ENCODE data around the gene SPPL2B.

DNA sequence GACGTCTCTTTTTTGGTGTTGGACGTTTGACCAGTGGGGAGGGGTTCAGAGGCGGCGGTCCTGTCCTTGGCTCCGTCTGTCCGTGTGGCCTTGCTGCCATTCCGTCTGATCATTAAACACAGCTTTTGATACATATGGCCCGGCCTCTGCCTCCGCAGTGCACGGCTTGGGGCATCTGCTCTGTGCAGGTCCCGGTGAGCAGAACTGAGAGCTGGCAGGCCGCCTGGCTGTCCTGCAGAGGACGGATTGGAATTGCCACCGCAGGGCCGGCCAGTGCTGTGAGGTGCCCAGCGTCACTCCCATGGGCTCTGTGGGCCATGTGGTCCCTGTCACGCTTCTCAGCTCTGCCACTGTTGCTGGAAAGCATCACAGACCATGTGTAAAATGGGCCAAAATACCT, 26.2 kb downstream of the SPPL2B start:
- TF ChIP-seq, protein P1, sequence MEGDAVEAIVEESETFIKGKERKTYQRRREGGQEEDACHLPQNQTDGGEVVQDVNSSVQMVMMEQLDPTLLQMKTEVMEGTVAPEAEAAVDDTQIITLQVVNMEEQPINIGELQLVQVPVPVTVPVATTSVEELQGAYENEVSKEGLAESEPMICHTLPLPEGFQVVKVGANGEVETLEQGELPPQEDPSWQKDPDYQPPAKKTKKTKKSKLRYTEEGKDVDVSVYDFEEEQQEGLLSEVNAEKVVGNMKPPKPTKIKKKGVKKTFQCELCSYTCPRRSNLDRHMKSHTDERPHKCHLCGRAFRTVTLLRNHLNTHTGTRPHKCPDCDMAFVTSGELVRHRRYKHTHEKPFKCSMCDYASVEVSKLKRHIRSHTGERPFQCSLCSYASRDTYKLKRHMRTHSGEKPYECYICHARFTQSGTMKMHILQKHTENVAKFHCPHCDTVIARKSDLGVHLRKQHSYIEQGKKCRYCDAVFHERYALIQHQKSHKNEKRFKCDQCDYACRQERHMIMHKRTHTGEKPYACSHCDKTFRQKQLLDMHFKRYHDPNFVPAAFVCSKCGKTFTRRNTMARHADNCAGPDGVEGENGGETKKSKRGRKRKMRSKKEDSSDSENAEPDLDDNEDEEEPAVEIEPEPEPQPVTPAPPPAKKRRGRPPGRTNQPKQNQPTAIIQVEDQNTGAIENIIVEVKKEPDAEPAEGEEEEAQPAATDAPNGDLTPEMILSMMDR (IDR thresholded peaks at IDR 0.05), result no peak
- TF ChIP-seq POLR2A (IDR thresholded peaks at IDR 0.05), result no peak

All from Peyer's patch (tissue), 4 donors.